ENCODE results near the gene EEIG2.
A peak's percentile ranks its signal among the peaks of the same experiment; 100 is the strongest.

EEIG2 gene

GRCh38 chr1:108551137-108551862 lies 8.6 kb upstream of the EEIG2 start:
- no peak for DNase-seq

- DNase-seq: no peak
Observed at GRCh38 chr1:108553905-108554304, 6.0 kb upstream of the EEIG2 start.

DNA sequence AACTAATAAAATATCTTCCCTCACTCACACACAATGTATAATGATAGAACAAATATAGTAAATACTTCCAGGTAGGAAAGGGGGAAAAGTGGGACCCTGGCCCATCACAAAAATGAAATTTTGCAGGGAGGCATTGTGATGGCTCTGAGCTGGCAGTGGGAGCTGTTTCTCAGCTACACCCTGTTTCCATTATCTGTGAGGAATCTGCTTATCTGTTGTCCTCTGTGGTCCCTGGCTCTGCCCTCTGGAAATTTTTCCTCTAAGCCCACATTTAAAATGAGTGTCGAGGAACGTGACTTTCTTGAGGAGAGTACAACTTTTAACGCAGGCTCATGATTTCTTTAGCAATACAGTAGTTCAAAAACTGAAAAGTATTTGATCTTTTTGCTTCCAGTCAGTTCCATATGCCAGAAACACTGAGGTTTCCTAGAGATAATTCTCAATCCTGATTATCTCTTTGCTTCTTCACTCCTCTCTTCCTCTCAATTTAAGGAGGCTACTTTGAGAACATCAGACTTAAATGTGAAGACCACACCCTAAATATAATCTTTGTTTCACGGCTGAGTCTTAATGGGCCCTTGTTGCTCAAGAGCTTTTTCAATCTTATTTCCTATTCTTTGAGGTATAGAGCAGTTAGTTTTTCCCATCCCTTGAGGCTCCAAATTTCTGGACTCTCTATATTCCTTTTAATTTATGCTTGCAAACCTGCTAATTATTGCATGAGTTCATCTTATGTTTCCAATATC lies 5.0 kb upstream of the EEIG2 start:
- DNase-seq: no peak

GRCh38 chr1:108556066-108556465 lies 3.8 kb upstream of the EEIG2 start:
- DNase-seq: no peak

- DNase-seq: no peak
Observed at GRCh38 chr1:108556499-108556898, 3.4 kb upstream of the EEIG2 start.

DNA sequence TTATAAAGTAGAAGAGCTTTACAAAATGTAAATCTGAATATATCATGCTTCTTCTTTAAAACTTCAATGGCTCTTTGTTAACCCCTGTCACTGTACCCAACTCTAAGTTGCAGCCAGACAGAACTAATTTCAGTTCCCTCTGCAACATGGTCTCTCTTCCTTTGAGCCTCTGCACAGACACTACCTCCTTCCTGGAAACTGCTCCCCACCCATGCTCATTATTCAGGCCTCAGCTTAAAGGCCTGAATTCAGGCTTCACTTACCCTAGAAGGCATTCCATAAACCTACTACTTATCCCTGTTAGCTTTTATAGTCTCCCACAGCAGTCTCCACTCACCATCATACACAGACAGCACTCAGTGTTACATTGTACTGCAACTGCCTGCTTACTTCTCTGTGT lies 2.6 kb upstream of the EEIG2 start:
- DNase-seq: no peak

- peak; percentile 71 for DNase-seq
Observed at GRCh38 chr1:108560189-108560873, 431 bp downstream of the EEIG2 start.

GRCh38 chr1:108560874-108561459 lies 1.1 kb downstream of the EEIG2 start:
- DNase-seq: peak; percentile 51

DNA sequence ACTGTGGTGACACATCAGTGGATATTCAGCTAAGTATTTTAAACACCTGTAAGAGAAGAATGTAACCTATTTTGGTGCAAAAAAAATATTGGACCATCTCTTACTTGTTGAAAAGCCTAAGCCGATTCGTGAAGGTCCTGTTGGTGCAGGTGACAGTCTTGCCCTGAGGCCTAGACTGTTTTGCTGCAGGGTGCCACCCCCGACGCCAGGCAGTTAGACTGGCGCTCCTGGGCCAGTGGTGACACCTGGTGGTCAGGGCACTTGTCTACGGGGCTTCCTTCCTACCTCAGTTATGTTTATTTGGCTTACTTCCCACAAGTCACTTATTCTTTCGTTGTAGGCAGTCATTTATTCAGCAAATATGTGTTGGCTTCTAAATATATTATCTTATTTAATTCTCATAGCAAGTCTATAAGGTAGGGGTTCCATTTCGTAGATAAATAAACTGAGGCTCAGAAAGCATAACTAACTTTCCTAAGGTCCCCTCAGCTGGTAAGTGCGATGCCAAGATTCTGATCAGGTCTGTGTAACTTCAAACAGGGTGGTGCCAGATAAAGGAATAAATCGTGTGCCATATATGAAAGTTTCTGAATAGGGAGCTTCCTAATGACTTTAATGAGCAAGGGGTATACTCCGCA lies 1.9 kb downstream of the EEIG2 start:
- peak; percentile 21 for DNase-seq

GRCh38 chr1:108563808-108564207 lies 3.9 kb downstream of the EEIG2 start:
- no peak for DNase-seq

GRCh38 chr1:108565081-108565480 lies 5.2 kb downstream of the EEIG2 start:
- DNase-seq: no peak

DNA sequence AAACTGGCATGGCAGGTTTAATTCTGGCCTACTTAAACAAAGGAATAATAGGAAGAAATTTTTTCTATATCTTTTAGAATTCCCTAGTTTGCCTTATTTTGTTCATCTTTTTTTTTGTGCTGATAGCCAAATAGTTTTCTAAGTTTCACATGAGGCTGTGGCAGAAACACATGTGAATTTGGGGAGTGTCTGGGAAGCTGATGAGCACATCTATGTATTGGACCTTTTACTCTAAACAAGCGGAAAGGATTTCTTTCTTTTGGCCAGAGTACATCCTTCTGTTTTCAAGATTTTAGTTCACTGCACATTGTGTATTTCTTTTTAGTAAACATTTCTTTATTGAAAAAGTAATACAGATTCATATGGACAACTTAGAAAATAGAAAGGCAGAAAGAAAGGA lies 5.6 kb downstream of the EEIG2 start:
- no peak for DNase-seq

DNA sequence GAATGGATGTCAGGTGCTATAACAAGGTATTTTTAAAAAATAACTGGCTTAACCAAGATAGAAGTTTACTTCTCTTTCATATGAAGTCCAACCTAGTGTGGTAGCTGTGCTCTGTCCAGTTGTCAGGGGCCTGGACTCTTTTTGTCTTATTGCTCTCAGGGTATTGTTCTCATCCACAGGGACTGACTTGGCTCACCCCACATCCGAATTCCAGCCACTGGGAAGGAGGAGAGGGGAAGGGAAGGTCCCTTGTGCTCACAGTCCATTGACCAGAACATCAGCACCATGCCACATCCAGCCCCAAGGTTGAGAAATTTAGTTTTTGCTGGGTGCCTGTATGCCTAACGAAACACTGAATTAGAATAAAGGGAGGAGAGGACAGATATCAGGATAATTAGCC lies 8.7 kb downstream of the EEIG2 start:
- DNase-seq: no peak

GRCh38 chr1:108569097-108569728 lies 9.3 kb downstream of the EEIG2 start:
- no peak for DNase-seq

DNA sequence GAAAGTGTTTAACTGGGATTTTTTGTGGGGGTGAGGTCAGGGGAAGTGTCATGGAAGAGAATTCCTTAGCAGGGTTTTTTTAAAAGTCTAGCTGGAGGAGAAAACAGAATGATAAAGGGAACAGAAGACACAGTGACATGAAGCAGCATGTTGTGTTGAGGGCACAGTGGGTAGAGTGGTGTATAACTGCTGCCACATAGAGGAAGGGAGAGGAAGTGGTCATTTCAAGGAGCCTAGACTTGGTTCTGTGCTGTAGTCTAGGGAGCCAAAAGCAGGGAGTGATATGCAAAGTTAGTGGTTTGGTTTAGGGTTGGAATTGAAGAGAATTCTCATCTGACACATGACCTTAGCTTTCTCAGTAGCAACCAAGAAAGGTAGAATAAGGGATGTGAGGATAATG lies 10.2 kb downstream of the EEIG2 start:
- peak; percentile 7 for DNase-seq

GRCh38 chr1:108570998-108571401 lies 11.1 kb downstream of the EEIG2 start:
- no peak for DNase-seq

- no peak for DNase-seq
Observed at GRCh38 chr1:108572182-108572581, 12.3 kb downstream of the EEIG2 start.

GRCh38 chr1:108573183-108573582 lies 13.3 kb downstream of the EEIG2 start:
- DNase-seq: no peak

DNA sequence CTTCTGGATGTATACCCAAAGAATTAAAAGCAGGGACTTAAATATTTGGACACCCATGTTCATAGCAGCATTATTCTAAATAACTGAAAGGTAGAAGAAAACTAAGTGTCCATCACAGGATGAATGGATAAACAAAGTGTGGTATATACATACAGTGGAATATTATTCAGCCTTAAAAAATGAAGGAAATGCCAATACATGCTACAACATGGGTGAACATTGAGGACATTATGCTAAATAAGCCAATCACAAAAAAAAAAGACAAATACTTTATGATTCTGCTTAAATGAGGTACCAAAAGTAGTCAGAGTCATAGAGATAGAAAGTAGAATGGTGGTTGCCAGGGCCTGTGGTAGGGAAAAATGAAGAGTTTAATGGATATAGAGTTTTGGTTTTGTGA lies 14.1 kb downstream of the EEIG2 start:
- DNase-seq: no peak

- no peak for DNase-seq
Observed at GRCh38 chr1:108575375-108575774, 15.5 kb downstream of the EEIG2 start.

DNA sequence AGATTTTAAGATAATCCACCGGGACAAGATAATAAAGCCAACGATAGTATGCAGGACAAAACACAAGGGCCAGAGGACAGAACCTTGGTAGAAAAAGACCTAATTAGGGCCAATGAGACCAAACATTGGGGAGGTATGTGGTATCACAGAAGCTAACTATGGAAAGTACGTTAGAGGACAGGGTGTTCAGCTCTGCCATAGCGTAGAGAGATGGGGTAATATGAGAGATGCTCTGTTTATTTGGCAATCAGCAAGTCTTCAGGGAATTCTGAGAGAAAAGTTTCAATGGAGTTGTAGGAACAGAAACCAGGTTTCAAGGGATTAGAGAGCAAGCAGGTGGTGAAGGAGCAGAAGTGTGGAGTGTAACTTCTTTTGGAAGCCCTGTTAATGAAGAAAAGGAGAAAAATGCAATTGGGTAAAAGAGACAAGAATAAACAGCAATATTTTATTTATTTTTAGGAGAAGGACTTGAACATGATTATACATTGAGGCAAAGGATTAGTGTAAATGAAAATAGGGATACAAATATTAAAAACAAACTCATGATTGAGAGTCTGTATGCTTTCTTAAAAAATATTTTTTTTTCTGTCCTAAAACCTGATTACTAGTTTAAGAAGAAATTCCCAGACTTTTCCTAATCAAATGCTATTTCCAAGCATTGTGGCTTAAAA lies 24.0 kb downstream of the EEIG2 start:
- DNase-seq: no peak

DNA sequence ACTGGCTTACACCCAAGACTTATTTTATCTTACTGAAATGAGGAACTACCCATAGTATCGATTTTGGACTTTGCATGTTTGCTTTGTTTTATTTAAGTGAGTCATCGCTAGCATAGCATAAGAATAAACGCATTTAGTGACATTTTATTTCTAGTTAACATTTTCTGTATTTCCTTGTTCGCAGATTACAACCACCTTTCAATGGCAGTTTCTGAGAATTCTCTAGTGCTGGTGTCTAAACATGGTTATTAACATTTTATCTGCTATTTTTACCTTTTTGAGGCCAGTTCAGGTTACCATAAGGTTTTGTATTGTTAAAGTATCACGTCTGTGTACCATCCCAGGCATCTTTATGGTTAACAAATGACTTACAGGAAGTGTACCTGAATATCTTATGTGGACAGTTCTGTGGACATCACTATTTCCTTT lies 24.5 kb downstream of the EEIG2 start:
- DNase-seq: no peak
